H1 (cell line): ENCODE results near the gene LSM7. TPM values are rescaled to one million over a fixed set of nuclear protein-coding genes. Genes with fewer than 3 reads are reported as not detected.

Experiments
- CTCF ChIA-PET: fragments of 300-600 bp; sonication (Branson Sonifier 250); formaldehyde crosslinking; loops from one replicate; lab custom pipeline; 2021; ENCODE audit not compliant: partially characterized antibody; lab: Charles Lee
- POLR2A ChIA-PET: fragments of 300-600 bp; sonication (Branson Sonifier 250); formaldehyde crosslinking; loops from one replicate; lab custom pipeline; 2021; ENCODE audit warnings: inconsistent platforms; ENCODE audit not compliant: partially characterized antibody; lab: Charles Lee
- DNase-seq, 2 experiments: peaks; one replicate each; pipeline versions ENCODE4 v3.0.0 to v3.0.0-alpha.2; 2010 to 2022; ENCODE audit warnings: low spot score in 2 of 2, low read depth in 1 of 2, mixed read lengths in 1 of 2
- FAIRE-seq: peaks from 2 replicates; lab custom pipeline; 2011; peaks lifted over from hg19 to GRCh38; lab: Jason Lieb, UNC
- H2AFZ ChIP-seq: 2 replicates; pipeline ENCODE4 v1.8.1; 2012; ENCODE audit warnings: low read length, inconsistent platforms
- H2AK5ac ChIP-seq: 2 replicates; pipeline ENCODE4 v1.6.1; 2013; ENCODE audit warnings: low read depth, low read length
- H2BK120ac ChIP-seq: replicated peaks from 2 replicates; pipeline ENCODE3; 2013; ENCODE audit warnings: low read depth, low read length, inconsistent platforms
- H2BK12ac ChIP-seq: 2 replicates; pipeline ENCODE4 v1.6.1; 2013; ENCODE audit warnings: low read depth, low read length
- H2BK15ac ChIP-seq: 2 replicates; pipeline ENCODE4 v1.6.1; 2013; ENCODE audit warnings: low read length
- H2BK20ac ChIP-seq: 2 replicates; pipeline ENCODE4 v1.6.1; 2013; ENCODE audit warnings: low read length
- H2BK5ac ChIP-seq: 2 replicates; pipeline ENCODE4 v1.6.1; 2013; ENCODE audit warnings: low read depth, low read length
- H3K14ac ChIP-seq: 2 replicates; pipeline ENCODE4 v1.6.1; 2013; ENCODE audit warnings: inconsistent platforms; ENCODE audit not compliant: insufficient read length
- H3K18ac ChIP-seq: 2 replicates; pipeline ENCODE4 v1.6.1; 2013; ENCODE audit warnings: low read length; ENCODE audit errors: extremely low read depth
- H3K23ac ChIP-seq: 2 replicates; pipeline ENCODE4 v1.6.1; 2013; ENCODE audit warnings: inconsistent platforms; ENCODE audit not compliant: insufficient read length
- H3K23me2 ChIP-seq: 2 replicates; pipeline ENCODE4 v1.6.1; 2013; ENCODE audit warnings: low read depth, low read length
- H3K27ac ChIP-seq: 2 replicates; pipeline ENCODE4 v1.6.1; 2011; ENCODE audit warnings: low read depth, low read length, inconsistent platforms
- H3K27me3 ChIP-seq, 4 experiments: replicated peaks in 1 of 4; 1 replicate in 1 of 4; 2 replicates in 3 of 4; pipeline versions ENCODE4 v1.6.1 to v1.8.1; 2011 to 2013; ENCODE audit warnings: low read length in 3 of 4, mild to moderate bottlenecking in 3 of 4, inconsistent platforms in 2 of 4, mixed read lengths in 2 of 4, moderate library complexity in 1 of 4; ENCODE audit not compliant: control insufficient read depth in 3 of 4, insufficient read depth in 3 of 4; ENCODE audit errors: extremely low read depth in 1 of 4
- H3K36me3 ChIP-seq, 4 experiments: 2 replicates each; pipeline versions ENCODE4 v1.6.1 to v1.8.1; 2011 to 2013; ENCODE audit warnings: mild to moderate bottlenecking in 4 of 4, low read length in 3 of 4, moderate library complexity in 2 of 4, control low read depth in 1 of 4, inconsistent platforms in 1 of 4; ENCODE audit not compliant: insufficient read depth in 4 of 4, control insufficient read depth in 2 of 4
- H3K4ac ChIP-seq: replicated peaks from 2 replicates; pipeline ENCODE3; 2013; ENCODE audit warnings: low read length, low read depth, mixed read lengths, inconsistent platforms; ENCODE audit not compliant: insufficient read length
- H3K4me1 ChIP-seq, 4 experiments: replicated peaks in 1 of 4; 1 replicate in 1 of 4; 2 replicates in 3 of 4; pipeline versions ENCODE4 v1.6.1 to v1.8.1; 2011 to 2013; ENCODE audit warnings: low read length in 3 of 4, inconsistent platforms in 2 of 4, mixed read lengths in 1 of 4; ENCODE audit not compliant: insufficient read depth in 4 of 4, control insufficient read depth in 3 of 4
- H3K4me2 ChIP-seq, 2 experiments: 2 replicates each; pipeline versions ENCODE4 v1.6.1 to v1.8.1; 2011 to 2013; ENCODE audit warnings: low read depth in 2 of 2, low read length in 2 of 2, control low read depth in 1 of 2, inconsistent platforms in 1 of 2, mild to moderate bottlenecking in 1 of 2; ENCODE audit not compliant: insufficient read depth in 1 of 2
- H3K4me3 ChIP-seq, 4 experiments: fragments of 200-600, 300-600 bp in 1 of 4; sonication (generic), shearing (Covaris generic), sonication (Bioruptor Twin) in 1 of 4; 2 replicates each; pipeline versions ENCODE4 v1.5.1 to v1.8.1; 2011 to 2016; ENCODE audit warnings: low read length in 4 of 4, low read depth in 3 of 4, control low read depth in 2 of 4, inconsistent platforms in 2 of 4, mild to moderate bottlenecking in 2 of 4, mixed read lengths in 1 of 4, moderate library complexity in 1 of 4; ENCODE audit not compliant: insufficient read depth in 2 of 4; ENCODE audit errors: extremely low read depth in 1 of 4
- H3K56ac ChIP-seq: replicated peaks from 2 replicates; pipeline ENCODE3; 2013; ENCODE audit warnings: low read depth, mild to moderate bottlenecking, mixed read lengths, low read length, inconsistent platforms; ENCODE audit not compliant: insufficient read length
- H3K79me1 ChIP-seq: 2 replicates; pipeline ENCODE4 v1.6.1; 2013; ENCODE audit warnings: low read depth, low read length, control low read depth
- H3K79me2 ChIP-seq, 2 experiments: 2 replicates each; pipeline versions ENCODE4 v1.6.1 to v1.8.1; 2012 to 2013; ENCODE audit warnings: low read length in 2 of 2, mild to moderate bottlenecking in 2 of 2, inconsistent platforms in 1 of 2; ENCODE audit not compliant: insufficient read depth in 2 of 2, control insufficient read depth in 1 of 2
- H3K9ac ChIP-seq, 4 experiments: replicated peaks in 1 of 4; 1 replicate in 1 of 4; 2 replicates in 3 of 4; pipeline versions ENCODE4 v1.6.1 to v1.8.1; 2011 to 2013; ENCODE audit warnings: low read depth in 3 of 4, low read length in 3 of 4, control low read depth in 2 of 4, mild to moderate bottlenecking in 2 of 4, moderate library complexity in 2 of 4, inconsistent platforms in 1 of 4; ENCODE audit errors: extremely low read depth in 1 of 4
- H3K9me3 ChIP-seq, 2 experiments: 2 replicates each; pipeline versions ENCODE4 v1.6.1 to v1.8.1; 2012 to 2013; ENCODE audit warnings: mild to moderate bottlenecking in 2 of 2, moderate library complexity in 2 of 2, control low read depth in 1 of 2, inconsistent platforms in 1 of 2, low read depth in 1 of 2, low read length in 1 of 2, mixed read lengths in 1 of 2; ENCODE audit not compliant: insufficient read depth in 2 of 2
- H4K20me1 ChIP-seq, 2 experiments: replicated peaks in 1 of 2; 2 replicates each; pipeline versions ENCODE3 to v1.8.1; 2011 to 2013; ENCODE audit warnings: inconsistent platforms in 2 of 2, low read length in 2 of 2, mild to moderate bottlenecking in 1 of 2; ENCODE audit not compliant: insufficient read depth in 2 of 2, control insufficient read depth in 1 of 2
- H4K5ac ChIP-seq: 2 replicates; pipeline ENCODE4 v1.6.1; 2013; ENCODE audit warnings: low read length, low read depth, mixed read lengths, inconsistent platforms; ENCODE audit not compliant: insufficient read length
- H4K8ac ChIP-seq: 2 replicates; pipeline ENCODE4 v1.8.0; 2013; ENCODE audit warnings: mild to moderate bottlenecking, moderate library complexity, low read length, inconsistent platforms; ENCODE audit not compliant: insufficient read depth; ENCODE audit errors: extremely low read depth
- H4K91ac ChIP-seq: replicated peaks from 2 replicates; pipeline ENCODE3; 2013; ENCODE audit warnings: low read length, mixed read lengths, inconsistent platforms; ENCODE audit not compliant: insufficient read length
- BACH1 ChIP-seq: IDR thresholded peaks from 2 replicates; pipeline ENCODE4 v1.6.1; 2012; ENCODE audit warnings: low read length, improper control_type of control experiment
- BCL11A ChIP-seq, 2 experiments: IDR thresholded peaks; one replicate each; pipeline ENCODE4 v1.6.1; 2011; ENCODE audit warnings: low read depth in 2 of 2, low read length in 2 of 2, mild to moderate bottlenecking in 2 of 2
- CBX8 ChIP-seq: fragments of 300-800, 300-1000 bp; sonication (generic); IDR thresholded peaks from 2 replicates; pipeline ENCODE4 v1.7.1; 2016; ENCODE audit warnings: low read depth, low read length, borderline replicate concordance
- KDM4A ChIP-seq: IDR thresholded peaks from one replicate; pipeline ENCODE4 v1.7.1; 2012; ENCODE audit warnings: low read depth, mild to moderate bottlenecking, moderate library complexity, low read length, inconsistent platforms; ENCODE audit not compliant: severe bottlenecking
- MAFK ChIP-seq: IDR thresholded peaks from 2 replicates; pipeline ENCODE4 v1.6.1; 2012; ENCODE audit warnings: low read depth, mild to moderate bottlenecking, improper control_type of control experiment, low read length
- NRF1 ChIP-seq: IDR thresholded peaks from 2 replicates; pipeline ENCODE4 v1.6.1; 2011; ENCODE audit warnings: mild to moderate bottlenecking, low read depth, low read length, improper control_type of control experiment
- POLR2A ChIP-seq, 2 experiments: IDR thresholded peaks; 1 replicate in 1 of 2; 2 replicates in 1 of 2; pipeline ENCODE4 v1.6.1; 2011; ENCODE audit warnings: low read depth in 2 of 2, low read length in 2 of 2, mild to moderate bottlenecking in 2 of 2; ENCODE audit errors: control extremely low read depth in 1 of 2
- RAD21 ChIP-seq, 2 experiments: IDR thresholded peaks in 1 of 2; conservative IDR thresholded peaks in 1 of 2; 2 replicates each; pipeline ENCODE4 v1.6.1; 2011; ENCODE audit warnings: low read depth in 2 of 2, low read length in 2 of 2, improper control_type of control experiment in 1 of 2, inconsistent platforms in 1 of 2, mild to moderate bottlenecking in 1 of 2, moderate library complexity in 1 of 2
- RFX5 ChIP-seq: IDR thresholded peaks from 2 replicates; pipeline ENCODE4 v1.6.1; 2011; ENCODE audit warnings: low read depth, low read length, improper control_type of control experiment, borderline replicate concordance
- RXRA ChIP-seq: IDR thresholded peaks from 2 replicates; pipeline ENCODE4 v1.6.1; 2011; ENCODE audit warnings: low read depth, mild to moderate bottlenecking, low read length, moderate library complexity; ENCODE audit not compliant: insufficient read depth
- SIX5 ChIP-seq: IDR thresholded peaks from 2 replicates; pipeline ENCODE4 v1.6.1; 2011; ENCODE audit warnings: mild to moderate bottlenecking, low read depth, low read length
- SP1 ChIP-seq: IDR thresholded peaks from 2 replicates; pipeline ENCODE4 v1.6.1; 2011; ENCODE audit warnings: low read depth, low read length
- SP4 ChIP-seq: IDR thresholded peaks from 2 replicates; pipeline ENCODE4 v1.6.1; 2012; ENCODE audit warnings: low read length, inconsistent platforms
- TAF1 ChIP-seq: IDR thresholded peaks from 2 replicates; pipeline ENCODE4 v1.6.1; 2011; ENCODE audit warnings: mild to moderate bottlenecking, low read depth, low read length
- TAF7 ChIP-seq: optimal IDR thresholded peaks from 2 replicates; pipeline ENCODE3; 2011; ENCODE audit warnings: low read depth, mild to moderate bottlenecking, inconsistent platforms, low read length, moderate library complexity, borderline replicate concordance
- TEAD4 ChIP-seq: IDR thresholded peaks from 2 replicates; pipeline ENCODE4 v1.6.1; 2012; ENCODE audit warnings: low read depth, low read length, inconsistent platforms, mixed read lengths
- whole genome bisulfite sequencing, 2 experiments: shearing (Covaris generic) in 1 of 2; methylation state at CpG; one replicate each; pipeline versions ENCODE4 v1.1.6 to v1.1.7; 2013 to 2015; ENCODE audit warnings: low lambda C conversion rate in 2 of 2, mixed read lengths in 2 of 2, inconsistent platforms in 1 of 2, low coverage in 1 of 2, missing lambda C conversion rate in 1 of 2; ENCODE audit not compliant: insufficient replicate concordance in 2 of 2, insufficient coverage in 1 of 2, insufficient read length in 1 of 2; ENCODE audit errors: extremely low coverage in 1 of 2, missing lambda C conversion rate in 1 of 2; 5-methylcytosine and 5-hydroxymethylcytosine counted together
- polyA plus RNA-seq, 7 experiments: library from polyadenylated mRNA; depleted of rRNA in 3 of 7; stranded (reverse) in 5 of 7; unstranded in 2 of 7; fragments of >200 nt in 5 of 7; fragments of 200-250 nt in 2 of 7; gene quantifications; 1 replicate in 5 of 7; 2 replicates in 1 of 7; 4 replicates in 1 of 7; pipeline versions ENCODE4 v1.2.1 to v1.2.3, GENCODE V29; 2011 to 2013; ENCODE audit warnings: missing spikeins in 2 of 7, mixed read lengths in 2 of 7
- total RNA-seq: library from RNA; stranded (reverse); fragmentation: NEBNext Ultra II Directional; extraction: Animal tissue kit (Norgen Biotek cat#: 25700); gene quantifications from 2 replicates; pipeline ENCODE4 v1.2.1, GENCODE V29; 2021

LSM7 gene
- total and polyA plus RNA-seq, 2 of the 8 experiments (the other 6 are each of a cell fraction or from before 2014, with no cell fraction given): 228 to 1,335 TPM

DNA sequence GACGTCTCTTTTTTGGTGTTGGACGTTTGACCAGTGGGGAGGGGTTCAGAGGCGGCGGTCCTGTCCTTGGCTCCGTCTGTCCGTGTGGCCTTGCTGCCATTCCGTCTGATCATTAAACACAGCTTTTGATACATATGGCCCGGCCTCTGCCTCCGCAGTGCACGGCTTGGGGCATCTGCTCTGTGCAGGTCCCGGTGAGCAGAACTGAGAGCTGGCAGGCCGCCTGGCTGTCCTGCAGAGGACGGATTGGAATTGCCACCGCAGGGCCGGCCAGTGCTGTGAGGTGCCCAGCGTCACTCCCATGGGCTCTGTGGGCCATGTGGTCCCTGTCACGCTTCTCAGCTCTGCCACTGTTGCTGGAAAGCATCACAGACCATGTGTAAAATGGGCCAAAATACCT, 26.3 kb upstream of the LSM7 start:
- no peak overlapping the region for H3K27ac ChIP-seq
- no peak overlapping the region for H2BK20ac ChIP-seq
- H3K4me1 ChIP-seq: no peaks in the 10 kb centered on the region
- H3K9ac ChIP-seq: no peak overlapping the region
- peaks cover 0 to 12% of the 10 kb centered on the region in 2 experiments for H4K20me1 ChIP-seq
- WGBS, 2 experiments: 89% methylated on average over 17 of the region's 17 CpGs; no CpG with 5 or more reads in 1 of the 2 experiments
- H4K91ac ChIP-seq: no peak overlapping the region
- no peak overlapping the region for H2BK15ac ChIP-seq
- no peaks in the 10 kb centered on the region for H3K9me3 ChIP-seq
- no peaks in the 10 kb centered on the region for H3K79me1 ChIP-seq
- DNase-seq (no peak), FAIRE-seq (no peak)
- no peak overlapping the region for H3K4me3 ChIP-seq
- no peaks in the 10 kb centered on the region for H3K27me3 ChIP-seq
- H3K14ac ChIP-seq: no peak overlapping the region
- no peak overlapping the region for H4K8ac ChIP-seq
- no peak overlapping the region for H3K4ac ChIP-seq
- no peak overlapping the region for H3K56ac ChIP-seq
- H3K18ac ChIP-seq: no peak overlapping the region
- ChIA-PET CTCF (interaction anchor here (0.6 to 4.3 kb wide), 7 partner anchors 9 to 401 kb away, joined by 3 to 18 read pairs (median 4); no protein-coding TSS in a partner anchor), POLR2A (interaction anchor here (1.1 to 1.9 kb wide), 7 partner anchors 10 to 104 kb away, joined by 3 to 9 read pairs (median 4); no protein-coding TSS in a partner anchor)
- H2BK120ac ChIP-seq: no peak overlapping the region
- H3K36me3 ChIP-seq: peaks cover 0 to 7% (median 2%) of the 10 kb centered on the region in 4 experiments; a peak in 3 of 8 replicates
- no peak overlapping the region for H2BK5ac ChIP-seq
- H3K23me2 ChIP-seq: peaks cover 16% of the 10 kb centered on the region; the same call in 1 of the 2 replicates
- H2BK12ac ChIP-seq: no peak overlapping the region
- H2AFZ ChIP-seq: no peak overlapping the region
- no peaks in the 10 kb centered on the region for H3K79me2 ChIP-seq
- H2AK5ac ChIP-seq: no peak overlapping the region
- H3K23ac ChIP-seq: no peak overlapping the region
- H4K5ac ChIP-seq: no peak overlapping the region
- no peak overlapping the region for H3K4me2 ChIP-seq
- no peak for TF ChIP-seq TEAD4
- no peak for TF ChIP-seq CBX8
- TF ChIP-seq RFX5: no peak
- TF ChIP-seq SP4: no peak
- TF ChIP-seq MAFK: no peak
- no peak for TF ChIP-seq SP1
- no peak for TF ChIP-seq NRF1
- TF ChIP-seq SIX5: no peak
- TF ChIP-seq KDM4A: no peak
- no peak for TF ChIP-seq BACH1
- TF ChIP-seq TAF1: no peak
- no peak for TF ChIP-seq RXRA
- no peak for TF ChIP-seq RAD21 (IDR thresholded peaks at IDR 0.05 in 1 of 2, conservative IDR thresholded peaks at IDR 0.05 in 1 of 2; ENCODE audit: low read depth in 2 of 2, low read length in 2 of 2)
- TF ChIP-seq BCL11A (IDR thresholded peaks at IDR 0.05; ENCODE audit: low read depth in 2 of 2, low read length in 2 of 2): no peak
- no peak for TF ChIP-seq TAF7
- TF ChIP-seq POLR2A (IDR thresholded peaks at IDR 0.05; ENCODE audit: control extremely low read depth in 1 of 2, low read depth in 2 of 2, low read length in 2 of 2): no peak
